ENCODE results near the gene CHST1.

Gene CHST1

DNA sequence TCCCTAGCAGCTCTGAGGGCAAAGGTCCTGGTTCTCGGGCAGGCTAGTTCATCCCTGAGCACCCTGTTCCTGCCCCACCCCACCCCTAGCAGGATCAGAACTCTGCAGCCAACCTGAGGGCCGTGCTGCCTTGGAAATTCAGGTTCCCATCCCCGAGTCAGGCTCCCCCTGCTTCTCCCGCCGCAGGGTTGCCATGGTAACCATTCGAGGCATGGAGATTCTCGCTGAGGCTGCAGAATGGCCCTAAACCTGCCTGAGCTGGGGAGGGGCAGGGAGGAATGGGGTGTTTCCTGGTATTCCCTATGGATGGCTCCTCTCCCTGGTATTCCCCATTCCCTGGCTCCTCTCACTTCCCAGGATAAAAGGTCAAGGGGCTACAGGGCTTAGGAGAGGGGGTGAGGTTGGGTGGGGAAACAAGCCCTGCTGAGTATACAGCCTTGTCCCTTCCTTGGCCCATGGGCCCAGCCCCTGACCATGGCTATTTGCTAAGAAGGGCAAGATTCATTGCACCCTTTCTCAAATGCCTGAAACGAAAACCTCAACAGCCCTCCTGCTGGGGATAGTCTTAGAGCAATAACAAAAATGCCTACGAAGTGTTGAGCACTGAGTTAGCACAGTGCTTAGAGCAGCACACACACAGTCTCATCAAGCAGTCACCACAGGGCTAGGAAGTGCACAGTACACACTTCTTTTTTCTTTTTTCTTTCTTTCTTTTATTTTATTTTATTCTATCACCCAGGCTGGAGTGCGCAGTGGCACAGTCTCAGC lies 58.7 kb downstream of the CHST1 start:
- DNase-seq (ENCODE audit: low read depth in 2 of 2), result no peak

DNA sequence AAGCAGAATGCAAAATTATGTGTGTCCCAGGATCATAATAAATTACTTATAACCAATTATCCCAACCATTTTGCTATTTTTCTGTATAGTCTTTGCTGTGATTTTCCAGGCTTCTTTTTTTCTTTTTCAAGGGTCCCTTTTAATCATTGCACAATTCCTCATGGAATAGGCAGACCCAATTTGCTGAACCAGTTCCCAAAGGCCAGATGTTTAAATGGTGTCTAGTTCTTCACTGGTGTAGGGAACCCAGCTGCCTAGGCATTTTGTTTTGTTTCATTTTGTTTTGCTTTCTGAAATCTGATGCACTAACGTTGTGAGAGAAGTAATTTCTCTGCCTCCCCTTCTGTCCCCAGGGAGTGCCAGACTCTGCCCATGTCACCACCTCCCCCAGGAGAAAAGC lies 60.4 kb downstream of the CHST1 start:
- DNase-seq (ENCODE audit: low read depth in 2 of 2), result no peak

DNA sequence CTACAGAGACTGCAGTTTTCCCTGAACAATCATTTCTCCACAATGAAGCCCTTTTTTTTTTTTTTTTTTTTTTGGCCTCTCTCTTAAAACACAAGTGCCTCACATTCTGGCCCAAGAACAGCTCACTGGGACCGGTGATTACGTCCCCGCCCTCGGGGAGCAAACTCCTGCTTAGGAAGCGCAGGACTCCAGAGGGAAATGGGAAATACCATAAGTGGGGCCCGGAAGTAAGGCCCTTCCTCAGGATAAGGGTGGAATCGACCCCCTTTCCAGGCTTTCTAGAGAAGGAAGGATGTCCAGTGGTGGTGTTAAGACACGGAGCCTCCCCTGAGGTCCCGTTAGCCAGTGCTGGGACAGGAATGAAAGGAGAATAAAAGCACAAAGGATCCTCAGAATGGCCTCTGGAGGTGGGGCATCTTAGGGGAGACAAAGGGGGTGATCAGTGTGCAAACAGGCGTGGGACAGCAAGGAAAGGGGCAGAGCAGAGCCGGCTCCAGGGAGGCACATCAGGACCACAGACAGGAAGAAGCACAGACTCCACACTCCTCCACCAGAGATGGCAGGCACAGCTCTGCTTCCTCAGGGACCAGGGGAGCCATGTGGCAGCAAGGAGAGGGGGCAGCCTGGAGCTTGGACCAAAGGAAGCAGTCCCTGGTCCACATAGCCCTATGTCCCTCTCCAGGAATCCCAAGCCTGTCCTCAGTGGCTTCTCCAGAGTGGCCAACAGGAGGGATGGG lies 61.3 kb downstream of the CHST1 start:
- DNase-seq (ENCODE audit: low read depth in 2 of 2), result no peak

DNA sequence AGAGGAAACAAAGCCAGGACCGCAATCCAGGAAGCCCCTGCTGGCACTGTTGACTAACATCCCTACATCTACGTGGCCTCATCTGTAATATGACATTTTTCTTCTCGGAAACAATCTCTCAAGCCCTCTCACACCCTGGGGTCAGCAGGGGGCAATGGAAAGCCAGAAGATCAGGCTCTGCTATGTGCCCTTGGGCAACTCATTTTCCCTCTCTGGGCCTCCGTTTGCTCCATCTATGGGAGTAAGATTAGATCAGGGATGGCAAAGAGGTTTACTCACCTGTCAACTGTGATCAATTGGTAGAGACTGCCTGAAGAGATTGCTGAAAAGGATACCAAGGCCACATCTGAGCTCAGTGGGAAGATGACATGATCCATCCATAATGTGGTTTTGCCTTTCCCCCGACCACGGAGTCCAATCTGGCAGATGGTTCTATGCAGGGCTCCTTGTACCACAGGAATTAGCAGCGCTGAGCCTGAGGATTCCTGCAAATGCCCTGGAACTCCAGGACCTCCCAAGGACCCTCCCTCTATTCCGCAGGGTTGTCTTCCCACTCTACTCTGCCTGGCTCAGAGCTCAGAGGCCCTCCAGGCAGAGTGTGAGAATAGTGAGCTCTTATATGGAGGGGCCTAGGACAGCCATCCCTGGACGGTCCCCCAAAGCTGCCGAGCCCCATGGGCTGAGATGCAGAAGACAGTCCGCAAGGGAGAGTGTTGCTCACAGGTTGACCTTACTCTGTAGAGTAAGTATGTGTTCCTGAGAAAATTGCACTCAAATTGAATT lies 66.1 kb downstream of the CHST1 start:
- DNase-seq (ENCODE audit: low read depth in 2 of 2), result no peak
